GM12878 (cell line): ENCODE results near the gene IFI44L. TPM values are rescaled to one million over a fixed set of nuclear protein-coding genes. Genes with fewer than 3 reads are reported as not detected.

Experiments
- ATAC-seq: fragments of 200-7000 bp; cut with Tn5 transposase; 3 replicates; pipeline ENCODE4 v1.9.1; 2020; ENCODE audit warnings: mild to moderate bottlenecking, moderate library complexity
- BruUV-seq: library from RNA; stranded (reverse); fragments of 400-500 nt; replicated peaks from 2 replicates; lab custom pipeline; 2021; lab: Mats Ljungman, UMichigan
- CTCF ChIA-PET: fragments of 300-600 bp; sonication (Branson Sonifier 250); formaldehyde crosslinking; extraction: SDS; loops from one replicate; lab custom pipeline; 2021; ENCODE audit warnings: inconsistent platforms; lab: Yijun Ruan, JAX
- POLR2A ChIA-PET: fragments of 350-600 bp; formaldehyde crosslinking; extraction: SDS; loops from one replicate; lab custom pipeline; 2021; ENCODE audit warnings: inconsistent platforms; lab: Charles Lee
- RAD21 ChIA-PET: fragments of 300-600 bp; sonication (Branson Sonifier 250); formaldehyde crosslinking; loops from one replicate; lab custom pipeline; 2023; ENCODE audit warnings: antibody characterized with exemption; ENCODE audit not compliant: unreplicated experiment; lab: Charles Lee
- SMC1A ChIA-PET: fragments of 300-600 bp; sonication (Branson Sonifier 250); formaldehyde crosslinking; loops from one replicate; lab custom pipeline; 2023; ENCODE audit not compliant: unreplicated experiment, uncharacterized antibody; lab: Charles Lee
- DNase-seq: peaks from one replicate; pipeline ENCODE4 v3.0.0-alpha.2; 2011; ENCODE audit warnings: low read depth, low spot score
- FAIRE-seq: peaks from 3 replicates; lab custom pipeline; 2011; peaks lifted over from hg19 to GRCh38; lab: Jason Lieb, UNC
- H2AFZ ChIP-seq: 2 replicates; pipeline ENCODE4 v1.6.0; 2011; ENCODE audit warnings: low read depth, low read length, control low read depth; ENCODE audit not compliant: control insufficient read depth
- H3K27ac ChIP-seq: 2 replicates; pipeline ENCODE4 v1.5.1; 2011; ENCODE audit warnings: control low read depth; ENCODE audit not compliant: control insufficient read depth, insufficient read depth
- H3K27me3 ChIP-seq, 2 experiments: replicated peaks in 1 of 2; 2 replicates each; pipeline versions ENCODE4 v1.6.0 to v1.6.1; 2011; ENCODE audit warnings: low read length in 1 of 2; ENCODE audit not compliant: control insufficient read depth in 2 of 2, insufficient read depth in 2 of 2
- H3K36me3 ChIP-seq, 2 experiments: 2 replicates each; pipeline ENCODE4 v1.5.1; 2011; ENCODE audit warnings: low read length in 1 of 2; ENCODE audit not compliant: control insufficient read depth in 2 of 2, insufficient read depth in 2 of 2
- H3K4me1 ChIP-seq: 2 replicates; pipeline ENCODE4 v1.6.1; 2011; ENCODE audit warnings: mild to moderate bottlenecking, low read length, moderate library complexity, mixed read lengths; ENCODE audit not compliant: control insufficient read depth, insufficient read depth
- H3K4me2 ChIP-seq: 2 replicates; pipeline ENCODE4 v1.6.0; 2011; ENCODE audit warnings: control low read depth; ENCODE audit not compliant: control insufficient read depth, insufficient read depth
- H3K4me3 ChIP-seq: fragments of 200-600 bp; sonication (generic); 2 replicates; pipeline ENCODE4 v1.5.1; 2016
- H3K79me2 ChIP-seq: 2 replicates; pipeline ENCODE4 v1.6.0; 2011; ENCODE audit warnings: low read length; ENCODE audit not compliant: control insufficient read depth, insufficient read depth
- H3K9ac ChIP-seq: 2 replicates; pipeline ENCODE4 v1.8.0; 2011; ENCODE audit warnings: low read length, control low read depth, mixed read lengths; ENCODE audit not compliant: control insufficient read depth, insufficient read depth
- H3K9me3 ChIP-seq: replicated peaks from 3 replicates; pipeline ENCODE4 v1.5.1; 2011; ENCODE audit warnings: mild to moderate bottlenecking, low read length; ENCODE audit not compliant: control insufficient read depth, insufficient read depth
- H4K20me1 ChIP-seq: 2 replicates; pipeline ENCODE4 v1.6.0; 2011; ENCODE audit not compliant: control insufficient read depth, insufficient read depth
- KLF5 ChIP-seq: fragments of 450-650 bp; IDR thresholded peaks from 2 replicates; pipeline ENCODE4 v1.6.1; 2014; ENCODE audit warnings: mild to moderate bottlenecking; ENCODE audit not compliant: partially characterized antibody
- MTA2 ChIP-seq: fragments of 450-650 bp; IDR thresholded peaks from 2 replicates; pipeline ENCODE4 v1.6.1; 2016; ENCODE audit warnings: low read depth, mild to moderate bottlenecking, moderate library complexity
- NBN ChIP-seq: fragments of 450-650 bp; IDR thresholded peaks from 2 replicates; pipeline ENCODE4 v1.6.1; 2016
- POU2F2 ChIP-seq: IDR thresholded peaks from 3 replicates; pipeline ENCODE4 v1.6.1; 2011; ENCODE audit warnings: low read depth, mild to moderate bottlenecking, low read length, borderline replicate concordance
- RELA ChIP-seq: fragments of 450-650 bp; IDR thresholded peaks from 2 replicates; pipeline ENCODE4 v1.8.0; 2014; ENCODE audit warnings: borderline replicate concordance; ENCODE audit not compliant: partially characterized antibody
- RELB ChIP-seq: fragments of 450-650 bp; IDR thresholded peaks from 2 replicates; pipeline ENCODE4 v1.6.1; 2017; ENCODE audit warnings: low read depth, mild to moderate bottlenecking, moderate library complexity
- STAT1 ChIP-seq: fragments of 450-650 bp; conservative IDR thresholded peaks from 2 replicates; pipeline ENCODE4 v1.6.1; 2014; ENCODE audit warnings: antibody characterized with exemption, mild to moderate bottlenecking
- SUPT20H ChIP-seq: IDR thresholded peaks from 2 replicates; pipeline ENCODE4 v1.6.1; 2011; ENCODE audit warnings: low read depth, mild to moderate bottlenecking, low read length, moderate library complexity, borderline replicate concordance; ENCODE audit not compliant: control insufficient read depth
- TCF7 ChIP-seq: IDR thresholded peaks from 2 replicates; pipeline ENCODE4 v1.6.1; 2014; ENCODE audit warnings: antibody characterized with exemption, borderline replicate concordance
- USF1 ChIP-seq: IDR thresholded peaks from 2 replicates; pipeline ENCODE4 v1.6.1; 2011; ENCODE audit warnings: borderline replicate concordance, low read depth, mild to moderate bottlenecking, moderate library complexity, mixed read lengths, low read length; ENCODE audit not compliant: insufficient read depth; ENCODE audit errors: extremely low read length
- ZBTB40 ChIP-seq: fragments of 450-650 bp; IDR thresholded peaks from 2 replicates; pipeline ENCODE4 v1.6.1; 2016; ENCODE audit warnings: mild to moderate bottlenecking, moderate library complexity, borderline replicate concordance
- ZNF217 ChIP-seq: fragments of 450-650 bp; IDR thresholded peaks from 2 replicates; pipeline ENCODE4 v1.6.1; 2017; ENCODE audit warnings: antibody characterized with exemption, mild to moderate bottlenecking
- WGBS: methylation state at CpG from one replicate; pipeline ENCODE4 v1.1.6; 2016; ENCODE audit warnings: low lambda C conversion rate; ENCODE audit not compliant: insufficient replicate concordance, insufficient coverage; ENCODE audit errors: missing lambda C conversion rate; 5-methylcytosine and 5-hydroxymethylcytosine counted together
- in situ Hi-C: fragments of 300-500 bp; cut with MboI; formaldehyde crosslinking; loops from 9 replicates; pipeline ENCODE4 v1.14.3; 2018; ENCODE audit warnings: mixed read lengths
- intact Hi-C: fragments of 100-400 bp; cut with micrococcal nuclease; formaldehyde crosslinking; loops from one replicate; pipeline ENCODE4 v1.14.2; 2022; ENCODE audit not compliant: unreplicated experiment
- polyA plus RNA-seq, 11 experiments: library from polyadenylated mRNA; depleted of rRNA in 4 of 11; unstranded in 6 of 11; stranded (reverse) in 5 of 11; fragments of >200 nt; fragmentation: Nextera tagmentation in 4 of 11; fragmentation: Illumina TruSeq in 1 of 11; extraction: Ambion mirVana in 4 of 11; extraction: Trizol in 1 of 11; gene quantifications; 1 replicate in 1 of 11; 2 replicates in 10 of 11; pipeline versions ENCODE4 v1.2.1 to v1.2.3, GENCODE V29; 2011 to 2016; ENCODE audit warnings: inconsistent platforms in 2 of 11, missing spikeins in 2 of 11, low read depth in 1 of 11
- total RNA-seq, 4 experiments: library from RNA; depleted of rRNA in 3 of 4; stranded (reverse); fragments of >200 nt in 3 of 4; fragmentation: Illumina TruSeq in 1 of 4; extraction: Trizol in 1 of 4; gene quantifications; 2 replicates each; pipeline versions ENCODE4 v1.2.1 to v1.2.3, GENCODE V29; 2013 to 2021
- TF ChIP-seq, protein P1 (sequence below): fragments of 450-650 bp; IDR thresholded peaks from 2 replicates; pipeline ENCODE4 v1.6.1; 2018; ENCODE audit warnings: mild to moderate bottlenecking, low read depth, moderate library complexity; ENCODE audit not compliant: partially characterized antibody
- TF ChIP-seq, protein P2 (sequence below): IDR thresholded peaks from 2 replicates; pipeline ENCODE4 v1.6.1; 2012; ENCODE audit warnings: low read depth, low read length, improper control_type of control experiment

IFI44L gene
- total and polyA plus RNA-seq, 10 of the 15 experiments (the other 5 are each of a cell fraction or from before 2014, with no cell fraction given), result 58.0 to 371 (median 173) TPM

DNA sequence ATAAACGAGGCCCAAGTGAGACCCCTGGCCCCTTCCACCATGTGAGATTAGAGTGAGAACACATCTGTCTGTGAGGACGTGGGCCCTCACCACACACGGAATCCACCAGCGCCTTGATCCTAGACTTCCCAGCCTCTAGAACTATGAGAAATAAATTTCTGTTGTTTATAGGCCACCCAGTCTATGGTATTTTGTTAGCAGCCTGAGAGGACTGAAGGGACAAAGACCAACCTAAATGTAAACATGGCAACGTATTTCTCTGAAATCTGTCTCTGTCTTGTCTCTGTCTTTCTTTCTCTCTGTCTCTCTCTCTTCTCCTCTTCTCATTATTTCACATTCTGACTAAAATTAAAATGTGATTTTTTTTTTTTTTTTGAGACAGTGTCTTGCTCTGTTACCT is 15.6 kb upstream of the IFI44L start:
- no peak overlapping the region for H3K27ac ChIP-seq
- DNase-seq (no peak), FAIRE-seq (no peak), ATAC-seq (no peak)
- in situ Hi-C loops, result loop anchor here (5.0 kb wide), 1 partner anchor 472 kb away; no protein-coding TSS in a partner anchor
- BruUV-seq, result no TSS peak
- no peaks in the 10 kb centered on the region for H3K4me1 ChIP-seq
- WGBS, result 56% methylated on average over 5 of the region's 5 CpGs
- no peaks in the 10 kb centered on the region for H3K79me2 ChIP-seq
- no peak overlapping the region for H3K4me3 ChIP-seq
- H4K20me1 ChIP-seq, result no peaks in the 10 kb centered on the region
- H3K36me3 ChIP-seq, result no peaks in the 10 kb centered on the region
- ChIA-PET RAD21 (interaction anchor here (4.9 kb wide), 1 partner anchor 473 kb away, joined by 34 read pairs; no protein-coding TSS in a partner anchor), SMC1A (interaction anchor here (4.6 kb wide), 1 partner anchor 473 kb away, joined by 41 read pairs; no protein-coding TSS in a partner anchor), CTCF (interaction anchor here (0.8 kb wide), 1 partner anchor 473 kb away, joined by 3 read pairs; no protein-coding TSS in a partner anchor), POLR2A (no interaction called here)
- H3K9ac ChIP-seq, result no peak overlapping the region
- H3K4me2 ChIP-seq, result no peak overlapping the region
- no peaks in the 10 kb centered on the region for H3K27me3 ChIP-seq
- H3K9me3 ChIP-seq, result no peaks in the 10 kb centered on the region
- no peak for TF ChIP-seq RELB
- TF ChIP-seq, protein P1, sequence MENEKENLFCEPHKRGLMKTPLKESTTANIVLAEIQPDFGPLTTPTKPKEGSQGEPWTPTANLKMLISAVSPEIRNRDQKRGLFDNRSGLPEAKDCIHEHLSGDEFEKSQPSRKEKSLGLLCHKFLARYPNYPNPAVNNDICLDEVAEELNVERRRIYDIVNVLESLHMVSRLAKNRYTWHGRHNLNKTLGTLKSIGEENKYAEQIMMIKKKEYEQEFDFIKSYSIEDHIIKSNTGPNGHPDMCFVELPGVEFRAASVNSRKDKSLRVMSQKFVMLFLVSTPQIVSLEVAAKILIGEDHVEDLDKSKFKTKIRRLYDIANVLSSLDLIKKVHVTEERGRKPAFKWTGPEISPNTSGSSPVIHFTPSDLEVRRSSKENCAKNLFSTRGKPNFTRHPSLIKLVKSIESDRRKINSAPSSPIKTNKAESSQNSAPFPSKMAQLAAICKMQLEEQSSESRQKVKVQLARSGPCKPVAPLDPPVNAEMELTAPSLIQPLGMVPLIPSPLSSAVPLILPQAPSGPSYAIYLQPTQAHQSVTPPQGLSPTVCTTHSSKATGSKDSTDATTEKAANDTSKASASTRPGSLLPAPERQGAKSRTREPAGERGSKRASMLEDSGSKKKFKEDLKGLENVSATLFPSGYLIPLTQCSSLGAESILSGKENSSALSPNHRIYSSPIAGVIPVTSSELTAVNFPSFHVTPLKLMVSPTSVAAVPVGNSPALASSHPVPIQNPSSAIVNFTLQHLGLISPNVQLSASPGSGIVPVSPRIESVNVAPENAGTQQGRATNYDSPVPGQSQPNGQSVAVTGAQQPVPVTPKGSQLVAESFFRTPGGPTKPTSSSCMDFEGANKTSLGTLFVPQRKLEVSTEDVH, result no peak
- no peak for TF ChIP-seq USF1
- TF ChIP-seq POU2F2, result no peak
- no peak for TF ChIP-seq TCF7
- TF ChIP-seq NBN, result no peak
- no peak for TF ChIP-seq KLF5
- no peak for TF ChIP-seq ZNF217
- TF ChIP-seq STAT1, result no peak
- TF ChIP-seq, protein P2, sequence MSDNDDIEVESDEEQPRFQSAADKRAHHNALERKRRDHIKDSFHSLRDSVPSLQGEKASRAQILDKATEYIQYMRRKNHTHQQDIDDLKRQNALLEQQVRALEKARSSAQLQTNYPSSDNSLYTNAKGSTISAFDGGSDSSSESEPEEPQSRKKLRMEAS, result no peak
- no peak for TF ChIP-seq MTA2
- TF ChIP-seq ZBTB40, result no peak
- TF ChIP-seq SUPT20H, result no peak
- no peak for TF ChIP-seq RELA
- intact Hi-C loops, result loop anchor here (5.0 to 10.0 kb wide), 2 partner anchors 230 to 277 kb away; no protein-coding TSS in a partner anchor
- no peak overlapping the region for H2AFZ ChIP-seq
